ENCODE data around the gene DIP2C. TPM values are rescaled to one million over a fixed set of nuclear protein-coding genes. Genes with fewer than 3 reads are reported as not detected.
"Not testable (repeated sequence)": the region's sequence is repeated elsewhere in the genome, so short reads cannot be mapped to it uniquely, and the experiment has no call there.

DIP2C gene
- total RNA-seq, 1 experiment from 2014 or later, result 8.1 TPM

DNA sequence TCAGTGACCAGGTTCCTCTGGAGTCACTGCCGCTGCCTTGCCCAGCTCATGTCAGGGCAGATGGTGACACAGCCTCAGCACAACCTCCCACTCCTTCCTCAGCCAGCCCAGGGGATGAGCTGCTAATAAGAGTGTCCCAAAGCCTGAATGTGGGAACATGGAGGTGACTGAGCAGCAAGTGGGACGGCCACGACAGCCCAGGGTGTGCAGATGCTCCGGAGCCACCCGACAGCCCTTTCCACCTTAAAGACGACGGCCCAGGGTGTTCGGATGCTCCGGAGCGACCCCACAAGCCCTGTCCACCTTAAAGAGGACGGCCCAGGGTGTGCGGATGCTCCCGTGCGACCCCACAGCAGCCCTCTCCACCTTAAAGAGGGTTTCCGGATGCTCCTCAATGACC is 89.2 kb downstream of the DIP2C start:
- no peak for DNase-seq (ENCODE audit: low read depth, low spot score)
- in situ Hi-C loops (cut with HindIII; ENCODE audit: low pct_unique_long_range_greater_than_20kb, low sequenced_read_pairs), result no loop called here

DNA sequence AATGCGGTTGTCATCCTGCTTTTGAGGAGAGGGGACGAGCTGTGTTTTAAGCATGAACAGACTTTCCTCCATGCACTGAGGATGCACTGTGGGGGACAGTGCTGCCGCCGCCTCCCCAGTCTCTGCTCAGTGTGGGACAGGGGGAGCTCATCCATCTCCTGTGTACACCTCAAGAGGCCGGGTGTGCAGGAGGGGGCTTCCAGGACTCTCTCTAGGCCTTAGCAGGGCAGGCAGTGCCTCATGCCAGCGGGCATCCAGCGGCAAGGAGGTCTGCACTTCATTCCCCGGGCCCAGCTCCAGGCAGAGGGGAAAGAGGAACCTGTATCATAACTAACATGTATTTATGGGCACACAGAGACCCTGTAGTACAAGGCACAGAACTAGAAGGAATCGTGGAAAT is 89.7 kb downstream of the DIP2C start:
- no peak for DNase-seq (ENCODE audit: low read depth, low spot score)
- in situ Hi-C loops (cut with HindIII; ENCODE audit: low pct_unique_long_range_greater_than_20kb, low sequenced_read_pairs), result no loop called here

DNA sequence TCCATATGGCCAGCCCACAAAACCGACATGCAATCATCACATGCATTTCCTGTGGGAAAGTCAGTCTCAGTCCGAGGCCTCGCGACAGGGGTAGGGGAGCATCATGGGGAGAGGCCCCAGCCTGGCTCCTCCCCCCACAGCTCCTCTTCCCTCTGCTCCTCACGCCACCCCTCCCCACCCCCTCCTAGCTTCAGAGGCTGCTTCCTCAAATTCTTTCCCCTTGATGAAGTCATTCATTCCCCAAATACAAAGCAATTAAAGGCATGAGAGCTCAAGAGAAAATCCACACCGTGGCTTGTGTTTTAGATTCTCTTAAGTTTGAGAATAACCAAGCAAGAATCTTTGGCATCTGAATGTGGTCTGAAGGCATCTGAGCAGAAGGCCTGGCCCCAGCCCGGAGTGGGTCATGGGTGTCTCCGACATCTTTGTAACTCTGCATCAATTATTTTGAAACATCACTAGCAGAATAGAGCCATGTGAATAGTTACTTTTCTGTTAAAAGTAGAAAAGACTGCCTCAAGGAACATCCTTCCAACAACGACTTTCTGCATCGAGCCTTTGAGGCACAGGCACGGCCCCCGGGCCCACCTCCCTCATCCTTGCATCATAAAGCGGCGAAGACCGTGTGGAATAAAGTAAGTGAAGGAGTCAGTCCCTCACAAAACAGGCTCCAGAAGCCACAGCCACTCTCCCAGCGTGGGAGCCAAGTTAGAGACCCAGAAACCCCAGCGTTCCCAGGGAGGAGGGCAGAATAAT is 90.9 kb downstream of the DIP2C start:
- in situ Hi-C loops (cut with HindIII; ENCODE audit: low pct_unique_long_range_greater_than_20kb, low sequenced_read_pairs), result no loop called here
- no peak for DNase-seq (ENCODE audit: low read depth, low spot score)

DNA sequence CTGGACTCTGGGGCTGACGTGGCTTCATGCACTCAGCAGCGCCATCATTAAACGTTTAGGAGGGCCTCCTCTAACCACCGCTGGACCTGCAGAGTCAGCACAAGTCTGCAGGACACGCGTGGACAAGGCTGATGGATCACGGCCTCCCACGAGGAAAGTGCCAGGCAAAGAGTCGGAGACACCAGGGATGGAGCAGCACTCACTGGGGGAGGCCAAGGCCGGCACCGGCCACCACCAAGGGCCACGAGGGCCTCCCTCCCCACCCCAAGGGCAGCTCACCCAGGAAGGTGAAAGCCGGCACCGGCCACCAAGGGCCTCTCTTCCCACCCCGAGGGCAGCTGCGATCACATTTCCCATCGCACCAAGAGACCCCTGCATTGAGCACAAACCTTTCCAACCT is 91.5 kb downstream of the DIP2C start:
- in situ Hi-C loops (cut with HindIII; ENCODE audit: low pct_unique_long_range_greater_than_20kb, low sequenced_read_pairs), result no loop called here
- no peak for DNase-seq (ENCODE audit: low read depth, low spot score)

DNA sequence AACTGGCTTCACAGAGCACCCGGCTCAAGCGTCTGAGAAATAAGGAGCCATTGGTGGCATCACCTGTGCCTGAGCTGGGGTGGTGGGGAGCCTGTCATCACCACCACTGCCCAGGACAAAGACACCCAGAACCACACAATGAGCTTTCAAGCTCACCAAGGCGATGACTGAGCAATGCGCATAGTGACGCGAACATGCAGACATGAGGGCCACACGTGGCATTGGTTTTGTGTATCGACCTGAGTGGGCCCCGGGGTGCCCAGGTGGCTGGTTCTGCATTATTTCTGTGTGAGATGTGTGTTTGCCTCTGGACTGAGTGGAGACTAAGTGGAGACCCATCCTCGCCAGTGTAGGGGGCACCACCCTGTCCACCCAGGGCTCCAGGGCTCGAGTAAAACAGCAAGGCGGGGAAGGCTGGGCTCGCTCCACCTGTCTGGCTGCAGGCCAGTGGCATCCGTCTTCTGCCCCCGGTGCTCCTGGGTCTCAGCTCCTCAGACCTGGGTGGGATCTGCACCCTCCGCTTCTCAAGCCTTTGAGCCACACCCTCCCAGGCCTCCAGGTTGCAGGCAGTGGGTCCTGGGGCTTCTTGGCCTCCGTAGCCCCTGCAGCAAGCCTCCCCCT is 92.6 kb downstream of the DIP2C start:
- DNase-seq (ENCODE audit: low read depth, low spot score), result no peak
- in situ Hi-C loops (cut with HindIII; ENCODE audit: low pct_unique_long_range_greater_than_20kb, low sequenced_read_pairs), result no loop called here

DNA sequence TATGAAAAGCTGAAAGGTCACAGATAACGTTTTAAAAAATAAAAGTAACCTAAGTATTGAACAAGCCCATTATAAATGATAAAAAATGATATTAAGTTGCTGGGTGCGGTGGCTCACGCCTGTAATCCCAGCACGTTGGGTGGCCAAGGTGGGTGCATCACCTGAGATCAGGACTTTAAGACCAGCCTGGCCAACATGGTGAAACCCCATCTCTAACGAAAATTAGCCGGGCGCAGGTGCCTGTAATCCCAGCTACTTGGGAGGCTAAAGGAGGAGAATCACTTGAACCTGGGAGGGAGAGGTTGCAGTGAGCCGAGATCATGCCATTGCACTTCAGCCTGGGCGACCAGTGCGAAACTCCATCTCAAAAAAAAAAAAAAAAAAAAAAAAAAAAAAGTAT is 93.3 kb downstream of the DIP2C start:
- DNase-seq (ENCODE audit: low read depth, low spot score); in situ Hi-C loops (cut with HindIII; ENCODE audit: low pct_unique_long_range_greater_than_20kb, low sequenced_read_pairs): not testable (repeated sequence)

DNA sequence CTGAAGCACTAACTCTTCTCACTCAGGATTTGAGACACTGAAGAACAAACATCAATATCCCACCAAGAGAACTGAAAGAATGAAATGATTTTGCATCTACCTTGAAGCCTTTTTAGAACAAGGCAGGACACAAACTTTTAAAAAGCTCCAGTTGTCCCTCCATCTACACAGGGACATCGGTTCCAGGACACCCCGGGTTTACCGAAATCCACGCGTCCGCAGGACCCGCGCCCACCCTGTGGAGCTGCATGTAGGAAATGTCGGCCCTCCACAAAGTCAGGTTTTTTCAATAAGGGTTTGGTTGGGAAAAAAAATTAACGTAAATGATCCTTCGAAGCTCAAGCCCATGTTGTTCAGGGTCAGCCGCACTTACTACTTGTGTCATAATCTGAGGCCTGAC is 94.0 kb downstream of the DIP2C start:
- in situ Hi-C loops (cut with HindIII; ENCODE audit: low pct_unique_long_range_greater_than_20kb, low sequenced_read_pairs), result no loop called here
- no peak for DNase-seq (ENCODE audit: low read depth, low spot score)

DNA sequence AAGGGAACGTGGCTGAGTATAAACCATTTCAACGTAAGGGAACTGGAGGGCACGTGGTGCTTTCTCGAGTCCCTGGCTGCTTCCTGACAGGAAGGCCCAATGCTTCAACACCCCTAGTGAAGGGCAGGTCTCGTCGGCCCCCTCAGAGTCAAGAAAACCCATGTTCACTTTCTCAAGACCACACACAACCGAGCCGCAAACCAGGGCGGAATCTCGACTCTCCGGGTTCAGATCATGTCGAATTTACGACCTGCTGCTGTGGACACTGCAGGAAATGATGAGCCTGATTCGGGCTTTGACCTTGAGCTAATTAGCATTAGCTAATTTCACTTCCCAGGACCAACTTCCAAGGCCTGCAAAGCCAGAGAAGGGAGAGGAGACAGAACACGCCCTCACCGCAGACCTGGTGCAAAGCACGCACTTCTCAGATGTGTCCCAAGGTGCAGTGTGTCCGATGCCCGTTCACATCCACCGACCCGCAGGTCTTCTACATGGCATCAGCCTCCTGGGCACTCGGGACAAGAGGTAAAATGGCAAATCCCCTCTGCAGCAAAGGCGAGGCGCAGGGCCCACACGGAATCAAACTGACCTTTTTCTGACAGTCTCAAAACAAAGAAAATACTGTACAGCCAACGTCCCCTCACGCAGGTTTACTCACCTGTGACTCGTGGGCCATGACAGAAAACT is 94.7 kb downstream of the DIP2C start:
- DNase-seq (ENCODE audit: low read depth, low spot score), result no peak
- in situ Hi-C loops (cut with HindIII; ENCODE audit: low pct_unique_long_range_greater_than_20kb, low sequenced_read_pairs), result no loop called here

DNA sequence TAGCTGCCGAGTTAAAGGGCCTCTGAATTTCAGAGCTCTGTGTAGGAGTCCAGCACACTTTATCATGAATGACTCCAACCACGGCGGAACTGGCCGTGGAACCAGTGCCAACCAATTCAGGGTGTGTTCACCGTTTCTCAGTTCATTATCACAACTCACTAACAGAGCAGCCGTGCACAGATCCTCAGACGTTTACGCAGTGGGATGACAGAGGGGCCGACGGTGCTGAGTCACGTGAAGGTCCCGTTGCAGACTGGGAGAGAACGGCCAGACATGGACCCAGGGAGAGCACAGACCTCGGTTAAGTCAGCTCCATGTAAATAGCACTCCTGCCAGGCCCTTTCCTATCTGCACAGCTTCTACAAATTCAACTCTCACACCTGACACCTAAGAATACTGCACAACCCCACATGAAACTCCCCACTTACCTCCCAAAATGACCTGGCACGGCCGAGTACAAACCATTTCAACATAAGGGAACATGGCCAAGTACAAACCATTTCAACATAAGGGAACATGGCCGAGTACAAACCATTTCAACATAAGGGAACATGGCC is 95.5 kb downstream of the DIP2C start:
- in situ Hi-C loops (cut with HindIII; ENCODE audit: low pct_unique_long_range_greater_than_20kb, low sequenced_read_pairs), result no loop called here
- no peak for DNase-seq (ENCODE audit: low read depth, low spot score)

DNA sequence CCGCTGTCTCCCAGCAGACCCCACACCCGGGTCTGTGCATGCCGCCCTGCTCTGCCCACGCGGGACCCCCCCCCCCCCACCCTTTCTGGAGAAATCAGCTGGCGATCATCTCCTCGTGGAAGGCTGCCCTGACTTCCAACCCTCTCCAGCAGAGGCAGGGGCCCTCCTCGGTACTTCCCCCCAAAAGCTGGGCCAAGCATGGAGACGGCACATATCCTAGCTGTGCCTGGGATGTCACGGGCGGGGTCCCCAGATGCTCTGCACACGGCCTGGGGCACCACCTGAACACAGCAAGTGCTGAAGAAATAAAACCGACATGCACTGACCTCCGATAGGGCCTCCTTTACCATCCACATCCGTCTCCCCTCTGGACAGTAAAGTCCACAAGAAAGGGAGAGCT is 96.0 kb downstream of the DIP2C start:
- in situ Hi-C loops (cut with HindIII; ENCODE audit: low pct_unique_long_range_greater_than_20kb, low sequenced_read_pairs), result no loop called here
- no peak for DNase-seq (ENCODE audit: low read depth, low spot score)

DNA sequence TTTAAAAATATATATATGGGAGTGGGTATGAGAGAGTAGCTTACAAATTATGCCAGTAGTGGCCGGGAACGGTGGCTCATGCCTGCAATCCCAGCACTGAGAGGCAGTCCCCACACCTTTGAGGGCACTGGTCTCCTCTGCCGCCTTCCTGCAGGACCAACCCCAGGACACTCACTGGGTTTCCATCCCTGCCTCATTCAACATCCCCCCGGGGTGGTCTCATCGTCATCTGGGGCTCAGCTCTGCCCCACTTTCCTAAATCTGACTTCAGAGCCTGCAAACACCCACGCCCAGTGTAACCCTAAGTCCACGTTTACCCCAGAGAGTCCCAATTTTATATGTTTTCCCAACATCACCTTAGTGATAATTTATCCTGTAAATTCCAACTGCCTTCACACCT is 96.5 kb downstream of the DIP2C start:
- in situ Hi-C loops (cut with HindIII; ENCODE audit: low pct_unique_long_range_greater_than_20kb, low sequenced_read_pairs), result no loop called here
- no peak for DNase-seq (ENCODE audit: low read depth, low spot score)

DNA sequence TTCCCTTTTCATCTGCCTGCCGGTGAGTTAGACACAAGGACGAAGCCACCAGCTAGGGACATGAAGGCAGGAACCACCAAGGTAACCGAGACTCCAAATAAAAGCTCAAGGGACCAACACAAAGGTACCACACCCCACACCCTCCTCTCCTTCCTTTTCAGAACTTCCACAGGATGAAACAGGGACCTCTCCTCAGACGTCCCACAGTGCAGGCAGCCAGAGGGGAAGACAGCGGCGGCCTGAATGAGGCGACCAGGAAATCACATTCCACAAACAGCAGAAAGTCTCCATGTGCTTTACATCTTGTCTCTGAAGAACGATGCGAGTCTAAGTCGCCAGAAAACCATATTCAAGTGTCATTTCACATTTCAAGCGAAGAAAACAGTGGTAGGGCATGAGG is 97.8 kb downstream of the DIP2C start:
- in situ Hi-C loops (cut with HindIII; ENCODE audit: low pct_unique_long_range_greater_than_20kb, low sequenced_read_pairs), result no loop called here
- DNase-seq (ENCODE audit: low read depth, low spot score), result no peak

DNA sequence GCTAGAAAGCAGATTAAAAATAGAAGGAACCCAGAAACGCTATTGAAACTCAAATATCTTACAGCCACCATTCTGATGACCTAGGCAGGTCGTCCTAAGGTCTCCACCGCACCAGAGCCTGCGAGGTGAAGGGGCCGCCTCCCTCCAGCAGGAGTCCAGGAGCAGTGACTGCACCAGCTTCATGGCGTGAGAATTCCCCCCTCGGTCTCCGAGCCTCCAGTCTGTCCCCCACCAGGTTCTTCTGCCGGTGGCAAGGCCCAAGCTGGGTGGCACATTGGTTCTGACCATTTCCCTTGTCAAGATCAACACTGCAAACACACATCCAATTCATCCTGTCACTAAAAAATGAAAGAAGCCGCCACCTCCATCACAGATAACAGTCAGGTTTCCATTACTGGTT is 98.7 kb downstream of the DIP2C start:
- no peak for DNase-seq (ENCODE audit: low read depth, low spot score)
- in situ Hi-C loops (cut with HindIII; ENCODE audit: low pct_unique_long_range_greater_than_20kb, low sequenced_read_pairs), result no loop called here

DNA sequence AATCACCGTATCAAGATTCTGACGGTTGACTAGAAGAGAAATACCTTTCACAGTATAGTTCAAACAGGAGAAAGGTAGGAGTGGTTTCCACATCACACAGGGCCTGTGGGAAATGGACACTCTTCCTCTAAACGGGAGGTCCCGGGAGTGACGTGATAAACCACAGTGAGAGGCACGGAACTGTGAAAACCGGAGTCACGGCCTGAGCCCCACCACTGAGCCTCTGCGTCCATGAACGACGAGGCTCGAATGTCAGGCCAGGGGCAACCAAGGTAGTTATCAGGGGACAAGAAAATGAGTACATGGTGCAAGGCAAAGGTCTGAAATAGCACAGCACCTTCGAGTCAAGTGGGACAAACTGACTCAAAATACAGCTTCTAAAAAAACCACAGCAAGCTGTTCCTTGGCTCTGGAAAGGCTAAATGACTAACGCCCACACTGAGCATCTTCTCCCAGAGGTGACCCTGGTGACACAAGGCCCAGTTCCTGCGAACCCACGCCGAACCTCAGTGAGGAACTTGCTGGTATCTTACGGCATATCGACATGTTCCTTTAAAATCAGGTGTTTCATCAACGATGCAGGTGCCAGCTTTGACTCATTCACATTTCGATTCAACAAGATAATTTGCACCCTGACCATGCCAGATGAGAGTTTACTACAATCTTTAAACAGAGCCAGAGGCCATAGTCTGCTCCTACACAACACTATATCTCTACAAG is 99.3 kb downstream of the DIP2C start:
- no peak for DNase-seq (ENCODE audit: low read depth, low spot score)

DNA sequence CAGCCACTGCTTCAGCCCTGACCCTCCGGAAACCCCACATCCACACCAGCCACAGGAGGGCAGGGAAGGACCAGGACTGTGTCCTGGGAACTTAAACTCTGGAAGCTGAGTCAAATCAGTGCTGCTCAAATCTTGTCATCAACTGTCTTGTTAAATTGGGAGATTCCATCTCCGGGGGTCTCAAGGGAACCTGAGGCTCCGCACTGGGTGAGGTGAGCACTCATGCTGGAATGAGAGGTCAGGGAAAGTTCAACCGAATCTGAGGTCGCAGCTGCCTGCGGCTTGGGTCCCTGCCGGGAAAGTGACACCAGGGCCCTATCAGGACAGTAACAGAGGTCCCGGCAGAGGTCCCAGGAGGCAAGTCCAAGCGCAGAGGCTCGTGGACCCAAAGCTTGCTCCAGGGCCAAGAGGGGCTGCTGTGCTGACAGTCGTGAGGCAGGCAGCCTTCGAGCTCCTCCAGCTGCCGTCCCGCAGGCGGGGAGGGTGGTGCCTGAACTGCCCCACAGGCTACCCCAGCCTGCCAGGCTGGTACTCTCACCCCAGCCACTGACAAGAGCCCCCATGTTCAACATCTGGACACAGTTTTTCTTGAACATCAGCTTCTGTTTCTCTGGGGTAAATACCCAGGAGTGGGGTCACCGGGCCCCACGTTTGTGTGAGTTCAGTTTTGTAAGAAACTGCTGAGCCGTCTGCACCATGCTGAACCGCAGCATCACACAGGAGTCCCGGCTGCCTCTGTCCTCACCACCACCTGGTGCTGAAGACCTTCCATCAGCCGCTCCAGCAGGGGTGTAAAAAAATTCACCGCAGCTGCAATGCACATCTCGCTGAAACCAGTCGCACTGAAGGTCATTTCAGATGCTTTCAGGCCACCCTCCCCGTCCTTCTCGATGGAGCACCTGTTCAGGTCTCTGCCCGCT is 101.0 kb downstream of the DIP2C start:
- in situ Hi-C loops (cut with HindIII; ENCODE audit: low pct_unique_long_range_greater_than_20kb, low sequenced_read_pairs), result no loop called here
- DNase-seq (ENCODE audit: low read depth, low spot score), result no peak

More for the DNA sequence above, 99.3 kb downstream of the DIP2C start:
- in situ Hi-C loops (cut with HindIII; ENCODE audit: low pct_unique_long_range_greater_than_20kb, low sequenced_read_pairs), result no loop called here

DNA sequence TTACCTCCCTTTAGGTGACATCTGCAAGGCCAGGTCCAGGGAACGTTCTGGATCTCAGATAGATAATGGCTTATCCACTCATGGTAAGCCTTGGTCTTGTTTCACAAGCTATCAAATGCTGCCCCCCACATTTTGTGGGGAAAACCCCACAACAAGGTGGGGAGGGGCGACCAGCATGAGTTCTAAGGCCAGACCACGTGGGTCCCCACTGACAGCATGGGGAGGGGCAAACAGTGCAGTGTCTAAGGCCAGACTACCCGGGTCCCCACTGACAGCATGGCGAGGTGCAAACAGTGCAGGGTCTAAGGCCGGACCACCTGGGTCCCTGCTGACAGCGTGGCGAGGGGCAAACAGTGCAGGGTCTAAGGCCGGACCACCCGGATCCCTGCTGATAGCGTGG is 102.8 kb downstream of the DIP2C start:
- in situ Hi-C loops (cut with HindIII; ENCODE audit: low pct_unique_long_range_greater_than_20kb, low sequenced_read_pairs), result no loop called here

DNA sequence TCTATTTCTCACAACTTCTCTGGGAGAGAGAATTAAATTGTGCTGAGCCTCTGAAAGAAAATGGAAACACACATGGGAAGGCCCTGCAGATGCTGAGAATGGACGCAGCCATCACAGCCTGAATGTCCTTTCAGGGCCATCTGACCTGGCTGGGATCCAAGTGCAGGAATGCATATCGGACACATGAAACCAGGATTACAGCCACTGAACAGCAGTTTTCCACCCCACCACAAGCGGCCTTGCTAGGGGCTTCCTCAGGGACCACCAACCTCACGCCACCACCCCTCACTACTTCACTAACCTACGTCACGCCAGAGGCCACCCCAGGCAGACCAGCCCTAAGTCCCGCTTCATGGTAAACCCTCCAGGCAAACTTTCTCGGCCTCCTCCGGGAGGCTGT is 103.3 kb downstream of the DIP2C start:
- in situ Hi-C loops (cut with HindIII; ENCODE audit: low pct_unique_long_range_greater_than_20kb, low sequenced_read_pairs), result no loop called here
- DNase-seq (ENCODE audit: low read depth, low spot score), result no peak

More for the DNA sequence above, 102.8 kb downstream of the DIP2C start:
- no peak for DNase-seq (ENCODE audit: low read depth, low spot score)

Data from SK-MEL-5 (cell line).